HepG2 (cell line): ENCODE measurements around the gene STRADB. TPM values are rescaled to one million over a fixed set of nuclear protein-coding genes. Genes with fewer than 3 reads are reported as not detected.
A peak's percentile ranks its signal among the peaks of the same experiment; 100 is the strongest.

Experiments
- ARNTL ChIP-seq: sonication (generic); formaldehyde crosslinking; IDR thresholded peaks from 2 replicates; pipeline ENCODE4 v1.4.0; 2020; ENCODE audit warnings: mild to moderate bottlenecking, missing genetic modification reagents
- FOXK1 ChIP-seq: sonication (generic); formaldehyde crosslinking; IDR thresholded peaks from 2 replicates; pipeline ENCODE4 v1.4.0; 2020; ENCODE audit warnings: low read depth, missing genetic modification reagents, borderline replicate concordance
- GATA4 ChIP-seq: sonication (generic); IDR thresholded peaks from 2 replicates; pipeline ENCODE4 v1.6.1; 2016; ENCODE audit warnings: antibody characterized with exemption, low read depth, borderline replicate concordance
- HNRNPL ChIP-seq: fragments of 200-400 bp; formaldehyde crosslinking; IDR thresholded peaks from 2 replicates; pipeline ENCODE4 v1.6.1; 2017; ENCODE audit warnings: mild to moderate bottlenecking, low read depth, low read length
- MLLT10 ChIP-seq: sonication (generic); formaldehyde crosslinking; IDR thresholded peaks from 2 replicates; pipeline ENCODE4 v1.4.0; 2020; ENCODE audit warnings: missing genetic modification reagents
- NAIF1 ChIP-seq: sonication (generic); formaldehyde crosslinking; IDR thresholded peaks from 2 replicates; pipeline ENCODE4 v1.5.0; 2020; ENCODE audit warnings: mild to moderate bottlenecking, missing genetic modification reagents, borderline replicate concordance
- PRMT3 ChIP-seq: sonication (generic); formaldehyde crosslinking; IDR thresholded peaks from 2 replicates; pipeline ENCODE4 v1.8.1; 2022; ENCODE audit warnings: low read depth, mild to moderate bottlenecking, moderate library complexity, missing genetic modification reagents, borderline replicate concordance
- RBM22 ChIP-seq: fragments of 200-400 bp; formaldehyde crosslinking; optimal IDR thresholded peaks from 2 replicates; pipeline ENCODE3; 2017; ENCODE audit warnings: mild to moderate bottlenecking, low read length, moderate library complexity
- SIN3A ChIP-seq: IDR thresholded peaks from 2 replicates; pipeline ENCODE4 v1.6.1; 2011; ENCODE audit warnings: low read depth, mild to moderate bottlenecking, control low read depth, low read length, borderline replicate concordance
- SMYD3 ChIP-seq: sonication (generic); formaldehyde crosslinking; IDR thresholded peaks from 2 replicates; pipeline ENCODE4 v1.8.1; 2023; ENCODE audit warnings: mild to moderate bottlenecking, missing genetic modification reagents
- SNRNP70 ChIP-seq: fragments of 200-400 bp; formaldehyde crosslinking; IDR thresholded peaks from 2 replicates; pipeline ENCODE4 v1.6.1; 2017; ENCODE audit warnings: mild to moderate bottlenecking, low read depth, low read length, moderate library complexity
- TP53 ChIP-seq: sonication (generic); formaldehyde crosslinking; conservative IDR thresholded peaks from 2 replicates; pipeline ENCODE4 v1.4.0; 2020; ENCODE audit warnings: missing genetic modification reagents
- ZBTB38 ChIP-seq: sonication (generic); formaldehyde crosslinking; IDR thresholded peaks from 2 replicates; pipeline ENCODE4 v1.5.1; 2020; ENCODE audit warnings: mild to moderate bottlenecking, missing genetic modification reagents
- ZFX ChIP-seq: sonication (generic); formaldehyde crosslinking; IDR thresholded peaks from 2 replicates; pipeline ENCODE4 v1.4.0; 2020; ENCODE audit warnings: mild to moderate bottlenecking, low read depth, missing genetic modification reagents, moderate library complexity
- ZNF337 ChIP-seq: sonication (generic); formaldehyde crosslinking; IDR thresholded peaks from 2 replicates; pipeline ENCODE4 v1.5.1; 2020; ENCODE audit warnings: missing genetic modification reagents, low read depth, mild to moderate bottlenecking, borderline replicate concordance
- ZNF468 ChIP-seq: sonication (generic); formaldehyde crosslinking; IDR thresholded peaks from 2 replicates; pipeline ENCODE4 v1.8.0; 2022; ENCODE audit warnings: mild to moderate bottlenecking, moderate library complexity, missing genetic modification reagents
- ZNF652 ChIP-seq: IDR thresholded peaks from 2 replicates; pipeline ENCODE4 v1.6.1; 2016; ENCODE audit warnings: low read depth, borderline replicate concordance
- ZNF678 ChIP-seq: sonication (generic); formaldehyde crosslinking; IDR thresholded peaks from 2 replicates; pipeline ENCODE4 v1.4.0; 2020; ENCODE audit warnings: mild to moderate bottlenecking, missing genetic modification reagents
- ZNF775 ChIP-seq: sonication (generic); formaldehyde crosslinking; IDR thresholded peaks from 2 replicates; pipeline ENCODE4 v1.4.0; 2020; ENCODE audit warnings: missing genetic modification reagents, mild to moderate bottlenecking, moderate library complexity, borderline replicate concordance
- ZSCAN20 ChIP-seq: sonication (generic); formaldehyde crosslinking; IDR thresholded peaks from 2 replicates; pipeline ENCODE4 v1.4.0; 2020; ENCODE audit warnings: missing genetic modification reagents, mild to moderate bottlenecking, borderline replicate concordance
- polyA plus RNA-seq, 8 experiments: library from polyadenylated mRNA; depleted of rRNA in 3 of 8; stranded (reverse) in 7 of 8; unstranded in 1 of 8; fragments of >200 nt; fragmentation: Illumina TruSeq in 4 of 8; extraction: Trizol in 4 of 8; gene quantifications; 2 replicates each; pipeline versions ENCODE4 v1.2.1 to v1.2.3, GENCODE V29; 2011 to 2016; ENCODE audit warnings: low read depth in 4 of 8, missing spikeins in 1 of 8, mixed read lengths in 1 of 8; ENCODE audit not compliant: insufficient read depth in 1 of 8
- total RNA-seq, 5 experiments: library from RNA; depleted of rRNA; stranded (reverse); fragments of >200 nt; fragmentation: Illumina TruSeq; extraction: Trizol; gene quantifications; 2 replicates each; pipeline ENCODE4 v1.2.3, GENCODE V29; 2016; ENCODE audit warnings: low read depth in 1 of 5
- TF ChIP-seq, protein P1 (sequence below): sonication (generic); formaldehyde crosslinking; conservative IDR thresholded peaks from 2 replicates; pipeline ENCODE4 v1.4.0; 2020; ENCODE audit warnings: missing genetic modification reagents
- TF ChIP-seq, protein P2 (sequence below): sonication (generic); formaldehyde crosslinking; conservative IDR thresholded peaks from 2 replicates; pipeline ENCODE4 v1.4.0; 2020; ENCODE audit warnings: missing genetic modification reagents
- TF ChIP-seq, protein P3 (sequence below): sonication (generic); formaldehyde crosslinking; IDR thresholded peaks from 2 replicates; pipeline ENCODE4 v1.4.0; 2020; ENCODE audit warnings: missing genetic modification reagents

The STRADB gene
- total and polyA plus RNA-seq, 2 of the 13 experiments (the other 11 are each of a cell fraction or from before 2014, with no cell fraction given), result 34.1 to 66.6 TPM

DNA sequence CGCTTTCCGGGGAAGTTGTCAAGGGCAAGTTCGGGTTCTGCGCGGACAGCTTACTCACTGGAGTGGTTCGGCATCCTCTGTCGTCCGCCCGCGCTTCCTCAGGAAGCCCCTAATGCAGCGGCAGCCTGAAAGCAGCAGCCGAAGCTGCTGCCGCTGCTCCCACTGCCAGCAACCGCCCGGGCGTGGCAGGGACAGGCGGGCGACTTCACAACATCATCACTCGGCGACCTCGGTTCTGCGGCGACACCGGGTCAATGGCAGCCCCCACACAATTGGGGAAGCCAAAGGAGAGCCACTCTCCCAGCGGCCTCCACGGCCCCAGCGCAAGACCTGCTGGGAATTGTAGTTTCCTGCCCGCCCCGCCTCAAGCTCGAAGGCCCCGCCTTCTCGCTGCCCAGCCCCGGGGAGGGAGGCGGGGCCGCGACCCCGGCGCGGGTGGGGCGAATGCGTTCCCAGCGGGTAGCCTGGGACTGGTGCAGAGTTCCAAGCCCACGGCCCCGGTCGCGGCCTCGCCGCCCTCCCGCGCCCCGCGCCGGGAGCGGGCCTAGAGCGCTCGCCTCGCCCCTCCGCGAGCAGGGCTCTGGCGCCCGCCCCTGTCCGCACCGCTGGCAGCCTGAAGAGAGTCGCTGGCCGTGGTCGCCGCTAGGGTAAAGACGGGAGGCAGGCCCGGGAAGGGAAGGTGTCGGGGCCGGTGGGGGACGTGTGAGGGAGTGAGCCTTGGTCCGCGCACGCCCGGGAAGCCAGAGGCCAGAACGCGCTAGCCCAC lies at the start of gene STRADB, which contains the start of gene TRAK2 (continued):
- TF ChIP-seq, protein P1, sequence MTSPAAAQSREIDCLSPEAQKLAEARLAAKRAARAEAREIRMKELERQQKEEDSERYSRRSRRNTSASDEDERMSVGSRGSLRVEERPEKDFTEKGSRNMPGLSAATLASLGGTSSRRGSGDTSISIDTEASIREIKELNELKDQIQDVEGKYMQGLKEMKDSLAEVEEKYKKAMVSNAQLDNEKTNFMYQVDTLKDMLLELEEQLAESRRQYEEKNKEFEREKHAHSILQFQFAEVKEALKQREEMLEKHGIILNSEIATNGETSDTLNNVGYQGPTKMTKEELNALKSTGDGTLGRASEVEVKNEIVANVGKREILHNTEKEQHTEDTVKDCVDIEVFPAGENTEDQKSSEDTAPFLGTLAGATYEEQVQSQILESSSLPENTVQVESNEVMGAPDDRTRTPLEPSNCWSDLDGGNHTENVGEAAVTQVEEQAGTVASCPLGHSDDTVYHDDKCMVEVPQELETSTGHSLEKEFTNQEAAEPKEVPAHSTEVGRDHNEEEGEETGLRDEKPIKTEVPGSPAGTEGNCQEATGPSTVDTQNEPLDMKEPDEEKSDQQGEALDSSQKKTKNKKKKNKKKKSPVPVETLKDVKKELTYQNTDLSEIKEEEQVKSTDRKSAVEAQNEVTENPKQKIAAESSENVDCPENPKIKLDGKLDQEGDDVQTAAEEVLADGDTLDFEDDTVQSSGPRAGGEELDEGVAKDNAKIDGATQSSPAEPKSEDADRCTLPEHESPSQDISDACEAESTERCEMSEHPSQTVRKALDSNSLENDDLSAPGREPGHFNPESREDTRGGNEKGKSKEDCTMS (CRISPR knock-in tag), result no peak
- 0 out of 2 replicates have a peak, but pooled peaks have one; percentile 32 for TF ChIP-seq TP53 (CRISPR knock-in tag)
- TF ChIP-seq ZNF468 (CRISPR knock-in tag), result 0 out of 2 replicates have a peak, but pooled peaks have one; percentile 24
- 0 out of 2 replicates have a peak, but pooled peaks have one; percentile 50 for TF ChIP-seq HNRNPL
- peak; percentile 99 for TF ChIP-seq ZFX (CRISPR knock-in tag)
- TF ChIP-seq ARNTL, result peak; percentile 55; the same call in 1 of the 2 replicates
- TF ChIP-seq, protein P2, sequence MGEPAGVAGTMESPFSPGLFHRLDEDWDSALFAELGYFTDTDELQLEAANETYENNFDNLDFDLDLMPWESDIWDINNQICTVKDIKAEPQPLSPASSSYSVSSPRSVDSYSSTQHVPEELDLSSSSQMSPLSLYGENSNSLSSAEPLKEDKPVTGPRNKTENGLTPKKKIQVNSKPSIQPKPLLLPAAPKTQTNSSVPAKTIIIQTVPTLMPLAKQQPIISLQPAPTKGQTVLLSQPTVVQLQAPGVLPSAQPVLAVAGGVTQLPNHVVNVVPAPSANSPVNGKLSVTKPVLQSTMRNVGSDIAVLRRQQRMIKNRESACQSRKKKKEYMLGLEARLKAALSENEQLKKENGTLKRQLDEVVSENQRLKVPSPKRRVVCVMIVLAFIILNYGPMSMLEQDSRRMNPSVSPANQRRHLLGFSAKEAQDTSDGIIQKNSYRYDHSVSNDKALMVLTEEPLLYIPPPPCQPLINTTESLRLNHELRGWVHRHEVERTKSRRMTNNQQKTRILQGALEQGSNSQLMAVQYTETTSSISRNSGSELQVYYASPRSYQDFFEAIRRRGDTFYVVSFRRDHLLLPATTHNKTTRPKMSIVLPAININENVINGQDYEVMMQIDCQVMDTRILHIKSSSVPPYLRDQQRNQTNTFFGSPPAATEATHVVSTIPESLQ (CRISPR knock-in tag), result no peak; the same call in 1 of the 2 replicates
- TF ChIP-seq NAIF1 (CRISPR knock-in tag), result peak; percentile 57; the same call in 1 of the 2 replicates
- TF ChIP-seq ZNF652 (CRISPR knock-in tag), result no peak
- TF ChIP-seq ZNF775 (CRISPR knock-in tag), result peak; percentile 54; the same call in 1 of the 2 replicates
- TF ChIP-seq, protein P3, sequence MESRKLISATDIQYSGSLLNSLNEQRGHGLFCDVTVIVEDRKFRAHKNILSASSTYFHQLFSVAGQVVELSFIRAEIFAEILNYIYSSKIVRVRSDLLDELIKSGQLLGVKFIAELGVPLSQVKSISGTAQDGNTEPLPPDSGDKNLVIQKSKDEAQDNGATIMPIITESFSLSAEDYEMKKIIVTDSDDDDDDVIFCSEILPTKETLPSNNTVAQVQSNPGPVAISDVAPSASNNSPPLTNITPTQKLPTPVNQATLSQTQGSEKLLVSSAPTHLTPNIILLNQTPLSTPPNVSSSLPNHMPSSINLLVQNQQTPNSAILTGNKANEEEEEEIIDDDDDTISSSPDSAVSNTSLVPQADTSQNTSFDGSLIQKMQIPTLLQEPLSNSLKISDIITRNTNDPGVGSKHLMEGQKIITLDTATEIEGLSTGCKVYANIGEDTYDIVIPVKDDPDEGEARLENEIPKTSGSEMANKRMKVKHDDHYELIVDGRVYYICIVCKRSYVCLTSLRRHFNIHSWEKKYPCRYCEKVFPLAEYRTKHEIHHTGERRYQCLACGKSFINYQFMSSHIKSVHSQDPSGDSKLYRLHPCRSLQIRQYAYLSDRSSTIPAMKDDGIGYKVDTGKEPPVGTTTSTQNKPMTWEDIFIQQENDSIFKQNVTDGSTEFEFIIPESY (CRISPR knock-in tag), result no peak; the same call in 1 of the 2 replicates
- TF ChIP-seq MLLT10 (CRISPR knock-in tag), result no peak
- peak; percentile 80; the same call in 1 of the 2 replicates for TF ChIP-seq ZNF678 (CRISPR knock-in tag)
- no peak for TF ChIP-seq SMYD3 (CRISPR knock-in tag)
- TF ChIP-seq ZBTB38, result peak; percentile 82; the same call in 1 of the 2 replicates
- TF ChIP-seq SIN3A, result peak; percentile 98; the same call in 1 of the 2 replicates
- peak; percentile 83 for TF ChIP-seq GATA4
- peak; percentile 78; the same call in 1 of the 2 replicates for TF ChIP-seq PRMT3 (CRISPR knock-in tag)
- no peak for TF ChIP-seq SNRNP70
- peak; percentile 78; the same call in 1 of the 2 replicates for TF ChIP-seq ZSCAN20 (CRISPR knock-in tag)
- no peak; the same call in 1 of the 2 replicates for TF ChIP-seq ZNF337 (CRISPR knock-in tag)
- peak; percentile 97; the same call in 1 of the 2 replicates for TF ChIP-seq FOXK1 (CRISPR knock-in tag)
- no peak for TF ChIP-seq RBM22
